CD14-positive monocyte (primary cell): ENCODE results near the gene KCTD19. TPM values are rescaled to one million over a fixed set of nuclear protein-coding genes. Genes with fewer than 3 reads are reported as not detected.

Source experiments
- DNase-seq, 3 donors: peaks; one replicate each; pipeline ENCODE4 v3.0.0-alpha.2; 2011 to 2022
- H2AFZ ChIP-seq: 2 replicates; pipeline ENCODE4 v1.6.0; 2012; ENCODE audit warnings: mild to moderate bottlenecking, low read depth, low read length, inconsistent platforms; ENCODE audit not compliant: insufficient read depth, poor library complexity, severe bottlenecking
- H3K27ac ChIP-seq, 2 donors: 1 replicate in 1 of 2; 2 replicates in 1 of 2; pipeline ENCODE4 v1.5.1; 2012 to 2013; ENCODE audit warnings: low read length in 2 of 2, control low read depth in 1 of 2, inconsistent platforms in 1 of 2, low read depth in 1 of 2, mild to moderate bottlenecking in 1 of 2
- H3K27me3 ChIP-seq, 2 donors: one replicate each; pipeline versions ENCODE4 v1.6.0 to v1.6.1; 2011 to 2013; ENCODE audit warnings: low read length in 2 of 2; ENCODE audit not compliant: control insufficient read depth in 2 of 2, insufficient read depth in 2 of 2
- H3K36me3 ChIP-seq, 2 donors: replicated peaks in 1 of 2; 1 replicate in 1 of 2; 2 replicates in 1 of 2; pipeline versions ENCODE4 v1.5.1 to v1.6.1; 2012 to 2013; ENCODE audit warnings: low read length in 2 of 2, control low read depth in 1 of 2, inconsistent platforms in 1 of 2, mild to moderate bottlenecking in 1 of 2; ENCODE audit not compliant: insufficient read depth in 2 of 2, control insufficient read depth in 1 of 2
- H3K4me1 ChIP-seq, 2 donors: 1 replicate in 1 of 2; 2 replicates in 1 of 2; pipeline versions ENCODE4 v1.5.1 to v1.6.1; 2012 to 2013; ENCODE audit warnings: low read length in 2 of 2, control low read depth in 1 of 2, inconsistent platforms in 1 of 2, mild to moderate bottlenecking in 1 of 2, moderate library complexity in 1 of 2; ENCODE audit not compliant: insufficient read depth in 2 of 2, control insufficient read depth in 1 of 2
- H3K4me2 ChIP-seq: replicated peaks from 2 replicates; pipeline ENCODE3; 2012; ENCODE audit warnings: low read length, moderate library complexity, mild to moderate bottlenecking; ENCODE audit not compliant: poor library complexity, severe bottlenecking; ENCODE audit errors: extremely low read depth
- H3K4me3 ChIP-seq, 3 experiments: fragments of 200-600 bp in 1 of 3; sonication (generic) in 1 of 3; replicated peaks in 1 of 3; 1 replicate in 2 of 3; 2 replicates in 1 of 3; pipeline ENCODE4 v1.5.1; 2011 to 2013; ENCODE audit warnings: low read length in 3 of 3, mild to moderate bottlenecking in 3 of 3, control low read depth in 2 of 3, low read depth in 2 of 3, inconsistent platforms in 1 of 3, moderate library complexity in 1 of 3
- H3K79me2 ChIP-seq: 2 replicates; pipeline ENCODE4 v1.6.0; 2012; ENCODE audit warnings: mild to moderate bottlenecking, control low read depth, inconsistent platforms, low read length, moderate library complexity; ENCODE audit not compliant: insufficient read depth
- H3K9ac ChIP-seq: 2 replicates; pipeline ENCODE4 v1.6.0; 2017; ENCODE audit warnings: low read length, mild to moderate bottlenecking; ENCODE audit not compliant: insufficient read depth, poor library complexity, severe bottlenecking
- H3K9me3 ChIP-seq, 2 donors: replicated peaks in 1 of 2; 1 replicate in 1 of 2; 2 replicates in 1 of 2; pipeline versions ENCODE4 v1.5.1 to v1.6.1; 2012 to 2013; ENCODE audit warnings: low read length in 2 of 2, control low read depth in 1 of 2; ENCODE audit not compliant: control insufficient read depth in 1 of 2, insufficient read depth in 1 of 2
- H4K20me1 ChIP-seq: 2 replicates; pipeline ENCODE4 v1.6.0; 2012; ENCODE audit warnings: mild to moderate bottlenecking, low read length, control low read depth, moderate library complexity; ENCODE audit not compliant: insufficient read depth
- H3K27ac Mint-ChIP-seq, 7 donors: one replicate each; pipeline ENCODE4 v1.8.0; 2020; ENCODE audit warnings: mild to moderate bottlenecking in 7 of 7, mixed read lengths in 7 of 7, moderate library complexity in 6 of 7, inconsistent platforms in 2 of 7
- H3K27me3 Mint-ChIP-seq, 3 donors: one replicate each; pipeline ENCODE4 v1.8.0; 2021 to 2022; ENCODE audit warnings: low read depth in 3 of 3, mild to moderate bottlenecking in 3 of 3, mixed read lengths in 3 of 3, moderate library complexity in 3 of 3, inconsistent platforms in 1 of 3
- H3K36me3 Mint-ChIP-seq, 2 donors: one replicate each; pipeline ENCODE4 v1.8.0; 2020; ENCODE audit warnings: mixed read lengths in 2 of 2, inconsistent platforms in 1 of 2, mild to moderate bottlenecking in 1 of 2
- H3K4me1 Mint-ChIP-seq: one replicate; pipeline ENCODE4 v1.8.0; 2020; ENCODE audit warnings: mild to moderate bottlenecking, mixed read lengths
- H3K4me3 Mint-ChIP-seq, 2 donors: one replicate each; pipeline ENCODE4 v1.8.0; 2020; ENCODE audit warnings: mild to moderate bottlenecking in 2 of 2, mixed read lengths in 2 of 2, moderate library complexity in 1 of 2
- H3K9me3 Mint-ChIP-seq, 7 donors: one replicate each; pipeline ENCODE4 v1.8.0; 2020 to 2022; ENCODE audit warnings: mixed read lengths in 7 of 7, mild to moderate bottlenecking in 6 of 7, moderate library complexity in 6 of 7, inconsistent platforms in 2 of 7
- WGBS: methylation state at CpG from one replicate; pipeline ENCODE4 v1.1.5; 2013; ENCODE audit warnings: missing lambda C conversion rate; ENCODE audit not compliant: insufficient coverage; 5-methylcytosine and 5-hydroxymethylcytosine counted together
- intact Hi-C, 2 donors: fragments of 100-400 bp; cut with micrococcal nuclease; formaldehyde crosslinking; loops; one replicate each; pipeline versions ENCODE4 v1.15.0 to v1.15.1; 2023
- polyA plus RNA-seq, 3 donors: library from polyadenylated mRNA; depleted of rRNA in 1 of 3; unstranded in 2 of 3; stranded (reverse) in 1 of 3; fragments of 300-500 nt in 2 of 3; fragments of >200 nt in 1 of 3; fragmentation: Illumina TruSeq in 2 of 3; gene quantifications; 1 replicate in 2 of 3; 2 replicates in 1 of 3; pipeline ENCODE4 v1.2.3, GENCODE V29; 2012 to 2021
- TF ChIP-seq, protein P1 (sequence below): fragments of 200-600 bp; IDR thresholded peaks from one replicate; pipeline ENCODE4 v1.8.0; 2022; ENCODE audit warnings: antibody characterized with exemption, mild to moderate bottlenecking

The KCTD19 gene
- polyA plus RNA-seq, 3 donors: not detected

DNA sequence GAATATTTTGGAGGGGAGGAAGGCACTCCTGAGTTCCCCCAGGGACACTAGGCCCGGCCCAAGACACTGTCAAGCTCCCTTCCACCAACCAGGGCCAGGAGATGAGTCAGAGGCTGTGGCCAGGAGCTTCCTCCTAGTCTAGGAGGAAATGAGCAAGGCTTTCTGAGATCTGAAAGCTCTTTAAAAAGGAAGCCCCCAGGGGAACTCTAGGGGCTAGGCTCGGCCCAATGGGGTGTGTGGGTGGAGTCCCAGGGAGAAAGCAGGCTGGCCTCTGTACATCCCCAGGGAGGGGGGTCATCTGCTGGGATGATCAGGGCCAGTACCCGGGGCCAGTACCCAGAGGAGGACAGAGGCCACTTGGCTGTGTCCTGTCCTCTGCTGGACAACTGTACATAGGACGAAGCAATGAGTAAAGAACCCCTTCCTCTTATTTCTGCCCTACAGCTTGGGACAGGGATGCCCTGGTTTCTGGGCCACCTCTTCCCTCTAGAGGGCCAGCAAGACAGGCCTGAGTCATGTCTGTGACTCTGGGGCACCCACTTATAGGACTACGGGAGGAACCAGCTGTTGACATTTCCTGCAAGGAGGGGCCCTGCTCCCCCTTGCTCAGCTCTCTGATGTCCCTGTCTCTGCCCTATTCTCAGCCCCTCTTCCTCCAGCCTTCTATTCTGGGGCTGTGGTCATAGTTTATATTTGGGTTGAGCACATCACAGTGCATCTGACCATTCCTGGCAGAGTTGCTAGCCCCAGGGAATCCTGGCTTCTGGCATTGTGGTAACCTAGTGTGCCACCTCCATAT, 82.0 kb downstream of the KCTD19 start:
- H3K36me3 Mint-ChIP-seq: peaks cover 10 to 23% of the 10 kb centered on the region in 2 donors
- Histone ChIP-seq H3K9me3 (no peaks in the 10 kb centered on the region), H3K4me1 (peaks cover 68 to 75% of the 10 kb centered on the region in 2 donors), H3K27ac (peak overlapping the region; percentile 84 to 100), H3K4me3 (peak overlapping the region; percentile 71 to 97 (median 74)), H3K9ac (peak overlapping the region; percentile 85), H4K20me1 (peaks cover 30% of the 10 kb centered on the region), H2AFZ (peak overlapping the region; percentile 8), H3K4me2 (peak overlapping the region; percentile 87), H3K36me3 (peaks cover 2 to 11% of the 10 kb centered on the region in 2 donors), H3K27me3 (peaks cover 13 to 16% of the 10 kb centered on the region in 2 donors), H3K79me2 (peaks cover 54% of the 10 kb centered on the region)
- peak; percentile 95 to 99 (median 99) for DNase-seq
- peaks cover 69% of the 10 kb centered on the region for H3K4me1 Mint-ChIP-seq
- intact Hi-C loops: loop anchor here in 1 of 2 donors (10.0 kb wide), 3 partner anchors 230 to 550 kb away; partner anchors contain the start of genes CMTM4 and CTCF
- 0% methylated on average over 4 of the region's 5 CpGs for WGBS
- H3K27ac Mint-ChIP-seq: peak overlapping the region; percentile 99 to 100 (median 99)
- peaks cover 12 to 21% (median 16%) of the 10 kb centered on the region in 3 donors for H3K27me3 Mint-ChIP-seq
- H3K9me3 Mint-ChIP-seq: peaks cover 0 to 9% (median 1%) of the 10 kb centered on the region in 7 donors
- TF ChIP-seq, protein P1, sequence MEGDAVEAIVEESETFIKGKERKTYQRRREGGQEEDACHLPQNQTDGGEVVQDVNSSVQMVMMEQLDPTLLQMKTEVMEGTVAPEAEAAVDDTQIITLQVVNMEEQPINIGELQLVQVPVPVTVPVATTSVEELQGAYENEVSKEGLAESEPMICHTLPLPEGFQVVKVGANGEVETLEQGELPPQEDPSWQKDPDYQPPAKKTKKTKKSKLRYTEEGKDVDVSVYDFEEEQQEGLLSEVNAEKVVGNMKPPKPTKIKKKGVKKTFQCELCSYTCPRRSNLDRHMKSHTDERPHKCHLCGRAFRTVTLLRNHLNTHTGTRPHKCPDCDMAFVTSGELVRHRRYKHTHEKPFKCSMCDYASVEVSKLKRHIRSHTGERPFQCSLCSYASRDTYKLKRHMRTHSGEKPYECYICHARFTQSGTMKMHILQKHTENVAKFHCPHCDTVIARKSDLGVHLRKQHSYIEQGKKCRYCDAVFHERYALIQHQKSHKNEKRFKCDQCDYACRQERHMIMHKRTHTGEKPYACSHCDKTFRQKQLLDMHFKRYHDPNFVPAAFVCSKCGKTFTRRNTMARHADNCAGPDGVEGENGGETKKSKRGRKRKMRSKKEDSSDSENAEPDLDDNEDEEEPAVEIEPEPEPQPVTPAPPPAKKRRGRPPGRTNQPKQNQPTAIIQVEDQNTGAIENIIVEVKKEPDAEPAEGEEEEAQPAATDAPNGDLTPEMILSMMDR: peak; percentile 11
- H3K4me3 Mint-ChIP-seq: peak overlapping the region; percentile 92

DNA sequence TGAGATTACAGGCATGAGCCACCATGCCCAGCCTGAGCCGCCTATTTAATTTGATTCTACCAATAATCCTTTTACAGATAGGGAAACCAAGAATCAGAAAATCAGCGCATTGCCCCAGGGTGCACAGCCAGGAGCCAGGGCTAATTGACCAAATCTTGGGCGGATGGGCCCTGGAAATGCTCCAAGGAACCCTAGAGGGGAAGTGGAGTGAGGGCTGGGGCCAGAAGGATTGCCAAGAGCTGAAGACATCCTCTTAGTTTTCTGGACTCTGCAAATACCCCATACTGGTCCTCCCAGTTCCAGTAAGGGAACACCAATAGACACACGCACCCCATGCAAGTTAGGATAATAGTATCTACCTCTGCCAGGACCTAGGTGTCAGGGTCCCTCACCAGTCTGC, 83.1 kb downstream of the KCTD19 start:
- Histone ChIP-seq H3K27me3 (peaks cover 6% of the 10 kb centered on the region in 2 donors), H4K20me1 (peaks cover 41% of the 10 kb centered on the region), H3K9me3 (no peaks in the 10 kb centered on the region), H2AFZ (no peak overlapping the region), H3K4me1 (peaks cover 61 to 67% of the 10 kb centered on the region in 2 donors), H3K36me3 (peaks cover 14 to 22% of the 10 kb centered on the region in 2 donors), H3K79me2 (peaks cover 54% of the 10 kb centered on the region), H3K9ac (peak overlapping the region; percentile 85), H3K4me3 (peak overlapping the region in 2 of 3 experiments; percentile 10 to 97), H3K4me2 (peak overlapping the region; percentile 87), H3K27ac (peak overlapping the region; percentile 84 to 100)
- peak; percentile 51 to 80 (median 58) for DNase-seq
- intact Hi-C loops: loop anchor here in 1 of 2 donors (1.0 to 10.0 kb wide), 4 partner anchors 16 to 549 kb away; partner anchors contain the start of genes CMTM4, CTCF and TMEM208
- H3K27me3 Mint-ChIP-seq: peaks cover 3 to 10% (median 7%) of the 10 kb centered on the region in 3 donors
- H3K4me1 Mint-ChIP-seq: peaks cover 60% of the 10 kb centered on the region
- WGBS: 50% methylated on average over 1 of the region's 4 CpGs
- H3K9me3 Mint-ChIP-seq: peaks cover 0 to 4% (median 0%) of the 10 kb centered on the region in 7 donors
- H3K27ac Mint-ChIP-seq: peak overlapping the region; percentile 99 to 100 (median 99)
- H3K4me3 Mint-ChIP-seq: peak overlapping the region; percentile 75 to 92
- TF ChIP-seq, protein P1: no peak
- peaks cover 21 to 31% of the 10 kb centered on the region in 2 donors for H3K36me3 Mint-ChIP-seq
